Fibroblast of lung (primary cell): Measurements from ENCODE around the gene SLC7A4.

Experiments
- EZH2 ChIP-seq: IDR thresholded peaks from 2 replicates; pipeline ENCODE4 v1.5.1; 2012; ENCODE audit warnings: low read length, control low read depth, mild to moderate bottlenecking; ENCODE audit errors: missing control alignments
- TF ChIP-seq, protein P1 (sequence below), 2 donors: IDR thresholded peaks in 1 of 2; conservative IDR thresholded peaks in 1 of 2; 1 replicate in 1 of 2; 2 replicates in 1 of 2; pipeline ENCODE4 v1.5.1; 2011 to 2012; ENCODE audit warnings: low read length in 2 of 2, control low read depth in 1 of 2, inconsistent platforms in 1 of 2, low read depth in 1 of 2, mild to moderate bottlenecking in 1 of 2

DNA sequence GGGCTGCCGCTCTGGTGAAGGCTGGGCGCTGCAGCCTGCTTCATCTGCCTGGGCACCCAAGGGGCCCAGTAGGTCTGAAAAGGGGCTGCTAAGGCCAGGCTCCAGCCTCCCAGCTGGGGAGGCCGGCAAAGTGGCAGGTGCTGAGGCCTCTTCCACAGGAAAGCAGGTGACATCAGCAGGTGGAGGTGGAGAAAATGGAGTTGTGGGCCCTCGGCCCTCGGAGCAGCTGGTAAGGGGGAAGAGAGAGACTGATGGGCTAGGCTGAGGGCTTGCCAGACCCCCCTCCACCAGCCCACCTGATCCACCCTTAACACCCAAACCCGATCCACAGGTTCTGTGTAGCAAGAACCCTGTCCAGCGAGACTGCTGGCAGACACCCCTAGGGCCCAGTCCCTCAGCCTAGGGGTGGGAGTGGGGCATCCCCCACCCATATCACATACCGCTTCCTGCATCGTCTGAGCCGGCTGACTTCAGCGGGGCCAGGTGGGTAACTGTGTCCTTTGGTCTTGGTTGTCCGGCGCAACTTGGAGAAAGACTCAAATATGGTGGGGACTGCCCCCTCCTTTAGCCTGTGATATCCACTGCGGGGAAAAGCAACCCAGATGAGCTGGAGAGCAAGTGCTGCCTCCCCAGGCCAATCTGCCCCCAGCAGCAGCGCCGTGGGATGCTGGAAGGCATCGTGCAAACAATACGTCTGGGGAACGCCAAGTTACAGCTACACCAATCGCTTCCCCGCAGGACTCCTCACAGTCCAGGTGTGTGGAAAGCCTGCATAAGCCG lies 32.0 kb downstream of the SLC7A4 start:
- TF ChIP-seq, protein P1, sequence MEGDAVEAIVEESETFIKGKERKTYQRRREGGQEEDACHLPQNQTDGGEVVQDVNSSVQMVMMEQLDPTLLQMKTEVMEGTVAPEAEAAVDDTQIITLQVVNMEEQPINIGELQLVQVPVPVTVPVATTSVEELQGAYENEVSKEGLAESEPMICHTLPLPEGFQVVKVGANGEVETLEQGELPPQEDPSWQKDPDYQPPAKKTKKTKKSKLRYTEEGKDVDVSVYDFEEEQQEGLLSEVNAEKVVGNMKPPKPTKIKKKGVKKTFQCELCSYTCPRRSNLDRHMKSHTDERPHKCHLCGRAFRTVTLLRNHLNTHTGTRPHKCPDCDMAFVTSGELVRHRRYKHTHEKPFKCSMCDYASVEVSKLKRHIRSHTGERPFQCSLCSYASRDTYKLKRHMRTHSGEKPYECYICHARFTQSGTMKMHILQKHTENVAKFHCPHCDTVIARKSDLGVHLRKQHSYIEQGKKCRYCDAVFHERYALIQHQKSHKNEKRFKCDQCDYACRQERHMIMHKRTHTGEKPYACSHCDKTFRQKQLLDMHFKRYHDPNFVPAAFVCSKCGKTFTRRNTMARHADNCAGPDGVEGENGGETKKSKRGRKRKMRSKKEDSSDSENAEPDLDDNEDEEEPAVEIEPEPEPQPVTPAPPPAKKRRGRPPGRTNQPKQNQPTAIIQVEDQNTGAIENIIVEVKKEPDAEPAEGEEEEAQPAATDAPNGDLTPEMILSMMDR (conservative IDR thresholded peaks at IDR 0.05 in 1 of 2, IDR thresholded peaks at IDR 0.05 in 1 of 2; ENCODE audit: low read depth in 1 of 2, low read length in 2 of 2): no peak
- TF ChIP-seq EZH2: no peak
